T-cell (primary cell): ENCODE measurements around the gene NAXD. TPM values are rescaled to one million over a fixed set of nuclear protein-coding genes. Genes with fewer than 3 reads are reported as not detected.

ENCODE experiments used
- ATAC-seq, 4 experiments: fragments of 200-7000 bp in 3 of 4; fragments of 150-1000 bp in 1 of 4; cut with Tn5 transposase; replicated peaks in 1 of 4; 1 replicate in 3 of 4; 2 replicates in 1 of 4; pipeline ENCODE4 v1.10.0; 2021; ENCODE audit warnings: moderate library complexity in 3 of 4, mild to moderate bottlenecking in 2 of 4, moderate number of reproducible peaks in 1 of 4
- CTCF ChIA-PET, 2 donors: fragments of 300-600 bp; sonication (Branson Sonifier 250); formaldehyde crosslinking; loops; one replicate each; lab custom pipeline; 2022; ENCODE audit warnings: antibody characterized with exemption in 2 of 2; lab: Charles Lee
- POLR2A ChIA-PET, 2 donors: fragments of 300-600 bp; sonication (Branson Sonifier 250); formaldehyde crosslinking; loops; one replicate each; lab custom pipeline; 2022; ENCODE audit warnings: antibody characterized with exemption in 2 of 2; lab: Charles Lee
- DNase-seq, 35 experiments: peaks; one replicate each; pipeline versions ENCODE4 v3.0.0 to v3.0.0-alpha.2; 2013 to 2023
- H3K27ac ChIP-seq: one replicate; pipeline ENCODE4 v1.5.1; 2013; ENCODE audit warnings: low read length
- H3K27me3 ChIP-seq, 2 experiments: replicated peaks in 1 of 2; 1 replicate in 1 of 2; 2 replicates in 1 of 2; pipeline versions ENCODE4 v1.6.1 to v1.7.0; 2013; ENCODE audit warnings: low read length in 1 of 2, mixed read lengths in 1 of 2; ENCODE audit not compliant: control insufficient read depth in 2 of 2, insufficient read depth in 2 of 2; ENCODE audit errors: extremely low read depth in 1 of 2
- H3K36me3 ChIP-seq, 2 donors: 1 replicate in 1 of 2; 2 replicates in 1 of 2; pipeline versions ENCODE4 v1.6.1 to v1.7.0; 2013; ENCODE audit warnings: low read length in 1 of 2; ENCODE audit not compliant: control insufficient read depth in 2 of 2, insufficient read depth in 1 of 2; ENCODE audit errors: extremely low read depth in 1 of 2
- H3K4me1 ChIP-seq, 2 experiments: 1 replicate in 1 of 2; 2 replicates in 1 of 2; pipeline versions ENCODE4 v1.6.1 to v1.7.0; 2013; ENCODE audit warnings: low read length in 2 of 2, mixed read lengths in 1 of 2; ENCODE audit not compliant: insufficient read depth in 2 of 2, control insufficient read depth in 1 of 2; ENCODE audit errors: extremely low read depth in 1 of 2
- H3K4me3 ChIP-seq, 2 donors: 1 replicate in 1 of 2; 2 replicates in 1 of 2; pipeline versions ENCODE4 v1.5.1 to v1.7.0; 2013; ENCODE audit warnings: mild to moderate bottlenecking in 2 of 2, low read length in 1 of 2, moderate library complexity in 1 of 2; ENCODE audit not compliant: control insufficient read depth in 1 of 2; ENCODE audit errors: extremely low read depth in 1 of 2
- H3K9me3 ChIP-seq: 2 replicates; pipeline ENCODE4 v1.7.0; 2013
- H3K27ac Mint-ChIP-seq, 2 donors: one replicate each; pipeline ENCODE4 v1.8.0; 2020 to 2021; ENCODE audit warnings: mild to moderate bottlenecking in 2 of 2, mixed read lengths in 2 of 2
- H3K27me3 Mint-ChIP-seq, 2 donors: one replicate each; pipeline ENCODE4 v1.8.0; 2021 to 2022; ENCODE audit warnings: mixed read lengths in 2 of 2
- H3K36me3 Mint-ChIP-seq: one replicate; pipeline ENCODE4 v1.8.0; 2021; ENCODE audit warnings: mixed read lengths
- H3K4me1 Mint-ChIP-seq, 3 donors: one replicate each; pipeline ENCODE4 v1.8.0; 2020 to 2022; ENCODE audit warnings: mixed read lengths in 3 of 3, mild to moderate bottlenecking in 1 of 3
- H3K4me3 Mint-ChIP-seq, 3 donors: one replicate each; pipeline ENCODE4 v1.8.0; 2020 to 2022; ENCODE audit warnings: mild to moderate bottlenecking in 3 of 3, mixed read lengths in 3 of 3, moderate library complexity in 3 of 3
- H3K9me3 Mint-ChIP-seq, 3 donors: one replicate each; pipeline ENCODE4 v1.8.0; 2020 to 2022; ENCODE audit warnings: mixed read lengths in 3 of 3
- WGBS: methylation state at CpG from one replicate; pipeline ENCODE4 v1.1.5; 2013; ENCODE audit warnings: missing lambda C conversion rate; ENCODE audit not compliant: insufficient coverage; 5-methylcytosine and 5-hydroxymethylcytosine counted together
- total RNA-seq, 35 experiments: library from RNA in 6 of 35; stranded (reverse) in 6 of 35; fragments of 120-200 nt in 1 of 35; gene quantifications; one replicate each; pipeline versions ENCODE4 v1.2.1 to v1.2.4 and lab custom pipeline; 2013 to 2026

Gene NAXD
- total RNA-seq, 5 donors from 2014 or later (not counting 1 experiment from before 2014, with no cell fraction given) = 22.2 to 34.3 (median 29.2) TPM

- Mint-ChIP-seq H3K4me3 (no peak overlapping the region), H3K27ac (no peak overlapping the region), H3K4me1 (peaks cover 8 to 19% (median 13%) of the 10 kb centered on the region in 3 donors), H3K9me3 (no peaks in the 10 kb centered on the region), H3K36me3 (peaks cover 54% of the 10 kb centered on the region), H3K27me3 (no peaks in the 10 kb centered on the region)
- Histone ChIP-seq H3K9me3 (no peaks in the 10 kb centered on the region), H3K4me1 (peaks cover 0 to 9% of the 10 kb centered on the region in 2 experiments), H3K4me3 (no peak overlapping the region), H3K27ac (no peak overlapping the region), H3K36me3 (peaks cover 32 to 58% of the 10 kb centered on the region in 2 donors), H3K27me3 (no peaks in the 10 kb centered on the region)
- ChIA-PET POLR2A (no interaction called here), CTCF (no interaction called here)
- ATAC-seq (no peak), DNase-seq (peak in 1 of 35 experiments; percentile 8)
- WGBS = 97% methylated on average over 23 of the region's 28 CpGs
Observed at GRCh38 chr13:110677731-110678545, 62.6 kb downstream of the NAXD start.

DNA sequence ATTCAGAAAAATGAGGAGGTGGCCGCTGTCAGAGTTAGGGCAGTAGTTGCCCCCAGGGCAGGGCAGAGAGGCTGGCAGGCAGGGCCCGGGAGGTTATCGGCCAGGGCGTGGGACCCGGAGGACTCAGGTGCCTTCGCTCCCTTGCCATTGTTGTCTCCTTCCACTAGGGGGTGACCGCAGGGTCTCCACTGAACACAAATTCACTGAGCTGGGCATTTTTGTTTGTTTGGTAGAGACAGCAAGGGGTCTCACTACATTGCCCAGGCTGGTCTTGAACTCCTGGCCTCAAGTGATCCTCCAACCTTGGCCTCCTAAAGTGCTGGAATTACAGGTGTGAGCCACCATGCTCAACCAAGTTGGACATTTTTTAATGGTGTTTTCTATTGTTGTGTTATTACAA, 65.5 kb downstream of the NAXD start:
- ChIA-PET CTCF (interaction anchor here (0.9 to 1.5 kb wide), 3 partner anchors 22 to 139 kb away, joined by 3 to 4 read pairs (median 3); no protein-coding TSS in a partner anchor), POLR2A (interaction anchor here in 1 of 2 donors (0.6 kb wide), 1 partner anchor 230 kb away, joined by 3 read pairs; no protein-coding TSS in a partner anchor)
- H3K4me3 Mint-ChIP-seq = no peak overlapping the region
- 90% methylated on average over 7 of the region's 7 CpGs for WGBS
- DNase-seq = peak in 8 of 35 experiments; percentile 5 to 41 (median 12)
- no peak overlapping the region for H3K27ac Mint-ChIP-seq
- Histone ChIP-seq H3K27me3 (no peaks in the 10 kb centered on the region), H3K4me1 (peaks cover 0 to 9% of the 10 kb centered on the region in 2 experiments), H3K36me3 (peaks cover 30 to 78% of the 10 kb centered on the region in 2 donors), H3K4me3 (no peak overlapping the region), H3K27ac (no peak overlapping the region), H3K9me3 (no peaks in the 10 kb centered on the region)
- H3K9me3 Mint-ChIP-seq = no peaks in the 10 kb centered on the region
- no peaks in the 10 kb centered on the region for H3K27me3 Mint-ChIP-seq
- H3K4me1 Mint-ChIP-seq = peaks cover 0 to 12% (median 3%) of the 10 kb centered on the region in 3 donors
- peak in 1 of 4 experiments; percentile 50 for ATAC-seq
- H3K36me3 Mint-ChIP-seq = peaks cover 48% of the 10 kb centered on the region

DNA sequence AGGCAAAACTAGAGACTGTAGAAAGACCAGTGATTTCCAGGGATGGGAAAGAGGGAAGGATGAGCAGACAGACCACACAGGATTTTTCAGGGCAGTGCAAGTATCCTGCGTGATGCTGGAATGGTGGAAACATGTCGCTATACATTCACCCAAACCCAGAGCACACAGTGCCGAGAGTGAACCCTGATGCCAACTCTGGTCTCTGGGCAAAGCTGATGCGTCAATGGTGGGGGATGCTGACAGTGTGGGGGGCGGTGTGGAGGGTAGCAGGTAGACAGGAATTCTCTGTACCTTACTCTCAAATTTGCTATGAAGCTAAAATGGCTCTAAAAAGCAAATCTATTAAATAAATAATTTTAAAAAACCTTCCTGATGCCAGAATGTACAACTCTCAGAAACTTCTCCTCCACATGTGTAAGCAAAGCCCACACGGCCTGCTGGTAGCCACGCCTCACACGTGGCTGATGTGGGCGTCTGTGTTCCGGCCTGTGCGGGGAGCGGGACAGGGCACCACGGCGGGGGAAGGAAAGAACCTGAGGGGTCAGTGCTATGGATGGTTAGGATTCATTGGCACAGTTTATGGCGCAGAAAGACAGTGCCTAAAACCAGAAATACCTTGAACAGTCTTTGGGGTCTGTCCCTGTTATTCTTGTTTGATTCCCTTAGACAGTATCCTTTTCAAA, 66.7 kb downstream of the NAXD start:
- DNase-seq (no peak), ATAC-seq (no peak)
- POLR2A ChIA-PET = no interaction called here
- H3K4me3 Mint-ChIP-seq = no peak overlapping the region
- Histone ChIP-seq H3K27ac (no peak overlapping the region), H3K36me3 (peaks cover 23 to 77% of the 10 kb centered on the region in 2 donors), H3K27me3 (no peaks in the 10 kb centered on the region), H3K9me3 (no peaks in the 10 kb centered on the region), H3K4me1 (peaks cover 0 to 4% of the 10 kb centered on the region in 2 experiments), H3K4me3 (no peak overlapping the region)
- H3K27me3 Mint-ChIP-seq = no peaks in the 10 kb centered on the region
- CTCF ChIA-PET = interaction anchor here (0.6 to 1.0 kb wide), 4 partner anchors 33 to 279 kb away, joined by 4 to 5 read pairs (median 4); no protein-coding TSS in a partner anchor
- H3K36me3 Mint-ChIP-seq = peaks cover 41% of the 10 kb centered on the region
- no peak overlapping the region for H3K27ac Mint-ChIP-seq
- peaks cover 0 to 5% (median 3%) of the 10 kb centered on the region in 3 donors for H3K4me1 Mint-ChIP-seq
- H3K9me3 Mint-ChIP-seq = no peaks in the 10 kb centered on the region
- 97% methylated on average over 6 of the region's 15 CpGs for WGBS

GRCh38 chr13:110682746-110683145, 67.4 kb downstream of the NAXD start:
- POLR2A ChIA-PET = interaction anchor here in 1 of 2 donors (0.6 kb wide), 1 partner anchor 22 kb away, joined by 3 read pairs; no protein-coding TSS in a partner anchor
- Mint-ChIP-seq H3K36me3 (peaks cover 40% of the 10 kb centered on the region), H3K4me1 (peaks cover 0 to 5% (median 3%) of the 10 kb centered on the region in 3 donors), H3K4me3 (no peak overlapping the region), H3K27me3 (no peaks in the 10 kb centered on the region), H3K27ac (no peak overlapping the region), H3K9me3 (no peaks in the 10 kb centered on the region)
- Histone ChIP-seq H3K4me1 (peaks cover 0 to 1% of the 10 kb centered on the region in 2 experiments), H3K4me3 (no peak overlapping the region), H3K27ac (no peak overlapping the region), H3K36me3 (peaks cover 21 to 80% of the 10 kb centered on the region in 2 donors), H3K27me3 (no peaks in the 10 kb centered on the region), H3K9me3 (no peaks in the 10 kb centered on the region)
- WGBS = 92% methylated on average over 6 of the region's 12 CpGs
- CTCF ChIA-PET = interaction anchor here (0.6 to 1.9 kb wide), 13 partner anchors 13 to 278 kb away, joined by 3 to 17 read pairs (median 5); partner anchors contain the start of gene CARS2 (in 1 of the 2)
- ATAC-seq = no peak
- DNase-seq = no peak

DNA sequence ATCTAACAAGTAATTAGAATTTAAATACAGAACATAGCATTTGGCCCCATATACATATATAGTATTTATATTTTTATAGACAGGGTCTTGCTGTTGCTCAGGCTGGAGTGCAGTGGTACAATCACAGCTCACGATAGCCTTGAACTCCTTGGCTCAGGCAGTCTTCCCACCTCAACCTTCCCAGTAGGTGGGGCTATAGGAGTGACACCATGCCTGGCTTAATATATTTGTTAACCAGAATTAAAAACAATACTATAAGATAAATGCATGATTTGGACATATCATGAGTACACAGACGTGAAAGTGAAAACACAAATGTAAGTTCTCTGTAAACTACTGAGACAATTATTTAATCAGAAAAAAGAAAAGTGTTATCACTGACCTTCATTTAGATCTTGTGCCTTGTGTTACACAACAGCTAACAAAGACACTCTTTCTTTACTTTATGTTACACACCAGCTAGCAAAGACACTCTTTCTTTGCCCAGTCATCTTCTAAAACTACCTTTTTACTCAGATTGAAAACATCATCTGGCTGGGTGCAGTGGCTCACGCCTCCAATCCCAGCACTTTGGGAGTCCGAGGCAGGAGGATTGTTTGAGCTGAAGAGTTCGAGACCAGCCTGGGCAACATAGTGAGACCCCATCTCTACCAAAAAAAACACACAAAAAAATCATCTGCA, 68.0 kb downstream of the NAXD start:
- Histone ChIP-seq H3K9me3 (no peaks in the 10 kb centered on the region), H3K27me3 (no peaks in the 10 kb centered on the region), H3K4me3 (no peak overlapping the region), H3K36me3 (peaks cover 15 to 75% of the 10 kb centered on the region in 2 donors), H3K4me1 (no peaks in the 10 kb centered on the region), H3K27ac (no peak overlapping the region)
- POLR2A ChIA-PET = interaction anchor here in 1 of 2 donors (0.6 kb wide), 1 partner anchor 23 kb away, joined by 3 read pairs; no protein-coding TSS in a partner anchor
- Mint-ChIP-seq H3K9me3 (no peaks in the 10 kb centered on the region), H3K27ac (no peak overlapping the region), H3K36me3 (peaks cover 36% of the 10 kb centered on the region), H3K4me1 (peaks cover 0 to 3% (median 1%) of the 10 kb centered on the region in 3 donors), H3K27me3 (no peaks in the 10 kb centered on the region), H3K4me3 (no peak overlapping the region)
- peak in 8 of 35 experiments; percentile 13 to 47 (median 22) for DNase-seq
- no CpG with 5 or more reads among the region's 5 CpGs for WGBS
- peak in 3 of 4 experiments; percentile 67 to 71 (median 70) for ATAC-seq
- CTCF ChIA-PET = interaction anchor here (0.6 to 1.9 kb wide), 15 partner anchors 13 to 139 kb away, joined by 3 to 17 read pairs (median 5); partner anchors contain the start of gene CARS2 (in 1 of the 2)
